ENCODE data around the gene SELP.

DNA sequence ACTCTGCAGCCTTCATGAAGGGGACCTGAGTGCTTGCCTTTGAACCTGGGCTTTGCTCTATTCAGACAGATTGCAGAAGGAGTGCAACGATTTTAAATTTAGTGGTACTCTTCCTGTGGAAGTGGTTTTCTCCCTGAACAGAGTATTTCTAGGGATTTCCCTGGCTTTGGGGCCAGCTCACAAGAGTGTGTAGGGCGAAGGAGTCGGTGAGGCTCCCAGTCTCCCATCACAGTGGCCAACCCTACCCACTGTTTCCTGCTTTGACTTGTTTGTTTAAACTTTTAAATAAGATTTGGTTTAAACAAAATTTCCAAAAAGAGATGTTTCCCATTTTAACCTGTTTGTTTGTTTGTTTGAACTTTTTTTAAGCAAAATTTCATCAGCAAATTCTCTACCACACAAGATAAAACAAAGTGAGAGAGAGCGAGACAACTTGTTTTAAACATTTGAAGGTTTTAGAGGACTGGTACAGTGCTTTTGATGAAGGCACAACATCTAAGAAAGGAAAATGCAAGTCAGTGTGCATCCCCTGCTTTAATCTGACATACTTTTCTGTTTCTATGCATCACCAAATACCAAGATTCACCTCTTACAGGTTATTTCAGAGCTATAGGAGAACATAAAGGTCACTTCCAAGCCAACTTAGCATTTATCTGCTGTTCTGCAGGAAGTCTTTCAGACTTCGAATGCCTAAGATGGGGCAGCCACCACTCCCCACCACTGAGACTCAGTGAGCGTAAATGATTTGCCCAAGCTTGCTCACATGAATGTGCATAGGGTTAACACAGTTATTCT is 6.6 kb downstream of the SELP start:
- TF ChIP-seq KAT7 (CRISPR knock-in tag; IDR thresholded peaks at IDR 0.05; ENCODE audit: borderline replicate concordance): no peak
- TF ChIP-seq, protein P1, sequence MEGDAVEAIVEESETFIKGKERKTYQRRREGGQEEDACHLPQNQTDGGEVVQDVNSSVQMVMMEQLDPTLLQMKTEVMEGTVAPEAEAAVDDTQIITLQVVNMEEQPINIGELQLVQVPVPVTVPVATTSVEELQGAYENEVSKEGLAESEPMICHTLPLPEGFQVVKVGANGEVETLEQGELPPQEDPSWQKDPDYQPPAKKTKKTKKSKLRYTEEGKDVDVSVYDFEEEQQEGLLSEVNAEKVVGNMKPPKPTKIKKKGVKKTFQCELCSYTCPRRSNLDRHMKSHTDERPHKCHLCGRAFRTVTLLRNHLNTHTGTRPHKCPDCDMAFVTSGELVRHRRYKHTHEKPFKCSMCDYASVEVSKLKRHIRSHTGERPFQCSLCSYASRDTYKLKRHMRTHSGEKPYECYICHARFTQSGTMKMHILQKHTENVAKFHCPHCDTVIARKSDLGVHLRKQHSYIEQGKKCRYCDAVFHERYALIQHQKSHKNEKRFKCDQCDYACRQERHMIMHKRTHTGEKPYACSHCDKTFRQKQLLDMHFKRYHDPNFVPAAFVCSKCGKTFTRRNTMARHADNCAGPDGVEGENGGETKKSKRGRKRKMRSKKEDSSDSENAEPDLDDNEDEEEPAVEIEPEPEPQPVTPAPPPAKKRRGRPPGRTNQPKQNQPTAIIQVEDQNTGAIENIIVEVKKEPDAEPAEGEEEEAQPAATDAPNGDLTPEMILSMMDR (IDR thresholded peaks at IDR 0.05): no peak
- no peak for TF ChIP-seq ZNF138 (CRISPR knock-in tag; conservative IDR thresholded peaks at IDR 0.05)
- no peak for TF ChIP-seq FOXJ3 (CRISPR knock-in tag; IDR thresholded peaks at IDR 0.05; ENCODE audit: borderline replicate concordance)
- no peak for TF ChIP-seq AFF4 (CRISPR knock-in tag; IDR thresholded peaks at IDR 0.05; ENCODE audit: borderline replicate concordance)
- no peak for TF ChIP-seq SP1 (CRISPR knock-in tag; conservative IDR thresholded peaks at IDR 0.05)
- no peak for TF ChIP-seq NR3C1 (CRISPR knock-in tag; conservative IDR thresholded peaks at IDR 0.05; ENCODE audit: low read depth)
- TF ChIP-seq, protein P2, sequence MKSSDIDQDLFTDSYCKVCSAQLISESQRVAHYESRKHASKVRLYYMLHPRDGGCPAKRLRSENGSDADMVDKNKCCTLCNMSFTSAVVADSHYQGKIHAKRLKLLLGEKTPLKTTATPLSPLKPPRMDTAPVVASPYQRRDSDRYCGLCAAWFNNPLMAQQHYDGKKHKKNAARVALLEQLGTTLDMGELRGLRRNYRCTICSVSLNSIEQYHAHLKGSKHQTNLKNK (CRISPR knock-in tag; IDR thresholded peaks at IDR 0.05): no peak
- TF ChIP-seq PREB (CRISPR knock-in tag; IDR thresholded peaks at IDR 0.05; ENCODE audit: borderline replicate concordance): no peak
